A549 treated with AZD9567 at 1 μM for 4 hours (cell line): ENCODE data around the gene KCNH4. TPM values are rescaled to one million over a fixed set of nuclear protein-coding genes. Genes with fewer than 3 reads are reported as not detected.

Source experiments
- total RNA-seq: library from RNA; stranded (reverse); fragments of 200-300 nt; extraction: Qiagen RNA extraction; gene quantifications from 5 replicates; pipeline ENCODE4 v1.2.3, GENCODE V29; 2022; ENCODE audit not compliant: insufficient read depth

Gene KCNH4
- 0.26 to 0.38 TPM (median 0.29 TPM) in 4 of 5 replicates, not detected in the other for total RNA-seq

GRCh38 chr17:42180922-42181850, at the start of gene KCNH4:
Gene KCNH4 (minus strand): TSS chr17:42181142. CDS start chr17:42180945, 197 bp downstream.

GRCh38 chr17:42193969-42194899, 13.3 kb upstream of the KCNH4 start, which contains the start of gene GHDC:
Gene GHDC (minus strand): TSS chr17:42194494. CDS start chr17:42193581, 913 bp downstream.

GRCh38 chr17:42184713-42185620, 4.0 kb upstream of the KCNH4 start, which contains the start of gene HCRT:
Gene HCRT (minus strand): TSS chr17:42185452. CDS start chr17:42185365, 87 bp downstream.

GRCh38 chr17:42122371-42123303, 58.3 kb downstream of the KCNH4 start, which contains the start of gene HSPB9:
Gene HSPB9 (plus strand): TSS chr17:42122804. CDS start chr17:42122851, 47 bp downstream.

GRCh38 chr17:42120770-42121769, 59.9 kb downstream of the KCNH4 start, which contains the start of gene KAT2A:
Gene KAT2A (minus strand): TSS chr17:42121367. CDS start chr17:42121304, 63 bp downstream.

GRCh38 chr17:42112552-42113176, 68.3 kb downstream of the KCNH4 start, which contains the start of gene DHX58:
Gene DHX58 (minus strand): TSS chr17:42112714. CDS start chr17:42111892, 822 bp downstream.

Other genes starting within 250 kb of the KCNH4 start
- 67.3 to 81.4 TPM (median 70.7 TPM) in 5 replicates for gene CNP, start 214.3 kb downstream of the KCNH4 start, total RNA-seq
- gene DNAJC7, start 163.7 kb downstream of the KCNH4 start, total RNA-seq, result 105 to 127 TPM (median 106 TPM) in 5 replicates
- gene NKIRAS2, start 161.1 kb downstream of the KCNH4 start, total RNA-seq, result 33.6 to 48.8 TPM (median 46.7 TPM) in 5 replicates
- gene C17orf113, start 130.5 kb downstream of the KCNH4 start, total RNA-seq, result 0.48 to 0.79 TPM (median 0.51 TPM) in 5 replicates
- 0.13 to 0.26 TPM (median 0.20 TPM) in 4 of 5 replicates, not detected in the other for gene ZNF385C, start 82.7 kb downstream of the KCNH4 start, total RNA-seq
- gene DHX58, start 68.4 kb downstream of the KCNH4 start, total RNA-seq, result 0.30 to 0.42 TPM (median 0.38 TPM) in 4 of 5 replicates, not detected in the other
- gene KAT2A, start 59.8 kb downstream of the KCNH4 start, total RNA-seq, result 28.0 to 49.2 TPM (median 46.5 TPM) in 5 replicates
- gene HSPB9, start 58.3 kb downstream of the KCNH4 start, total RNA-seq, result not detected in 5 replicates
- 260 to 269 TPM (median 267 TPM) in 5 replicates for gene RAB5C, start 26.2 kb downstream of the KCNH4 start, total RNA-seq
- gene HCRT, start 4.3 kb upstream of the KCNH4 start, total RNA-seq, result 0.16 to 0.25 TPM (median 0.22 TPM) in 3 of 5 replicates, not detected in the others
- 10.5 to 19.2 TPM (median 18.5 TPM) in 5 replicates for gene GHDC, start 13.4 kb upstream of the KCNH4 start, total RNA-seq
- 23.9 to 29.1 TPM (median 27.2 TPM) in 5 replicates for gene STAT5B, start 95.2 kb upstream of the KCNH4 start, total RNA-seq
- gene STAT5A, start 107.4 kb upstream of the KCNH4 start, total RNA-seq, result 4.8 to 6.0 TPM (median 5.7 TPM) in 5 replicates
- 67.5 to 78.4 TPM (median 69.2 TPM) in 5 replicates for gene STAT3, start 207.3 kb upstream of the KCNH4 start, total RNA-seq
- 369 to 442 TPM (median 394 TPM) in 5 replicates for gene CAVIN1, start 242.1 kb upstream of the KCNH4 start, total RNA-seq